ENCODE results near the gene PLD2.

The PLD2 gene

GRCh38 chr17:4808378-4808767, 1.4 kb downstream of the PLD2 start:
- TF ChIP-seq CTCF (IDR thresholded peaks at IDR 0.05) = no peak
- no peak overlapping the region for H3K27ac ChIP-seq

GRCh38 chr17:4810696-4811290, 3.8 kb downstream of the PLD2 start:
- TF ChIP-seq ZFX (IDR thresholded peaks at IDR 0.05; ENCODE audit: borderline replicate concordance) = no peak
- TF ChIP-seq CTCF (IDR thresholded peaks at IDR 0.05) = no peak

GRCh38 chr17:4811471-4811870, 4.5 kb downstream of the PLD2 start:
- TF ChIP-seq ZFX (IDR thresholded peaks at IDR 0.05; ENCODE audit: borderline replicate concordance) (no peak), CTCF (IDR thresholded peaks at IDR 0.05) (no peak)

More at GRCh38 chr17:4810696-4811290, 3.8 kb downstream of the PLD2 start:
- H3K27ac ChIP-seq = no peak overlapping the region

GRCh38 chr17:4812690-4813089, 5.7 kb downstream of the PLD2 start:
- TF ChIP-seq ZFX (IDR thresholded peaks at IDR 0.05; ENCODE audit: borderline replicate concordance) (no peak), CTCF (IDR thresholded peaks at IDR 0.05) (no peak)
- no peak overlapping the region for H3K27ac ChIP-seq

More at GRCh38 chr17:4811471-4811870, 4.5 kb downstream of the PLD2 start:
- H3K27ac ChIP-seq = no peak overlapping the region

GRCh38 chr17:4815043-4815675, 8.2 kb downstream of the PLD2 start:
- no peak overlapping the region for H3K27ac ChIP-seq
- TF ChIP-seq CTCF (IDR thresholded peaks at IDR 0.05) = no peak
- no peak for TF ChIP-seq ZFX (IDR thresholded peaks at IDR 0.05; ENCODE audit: borderline replicate concordance)

- TF ChIP-seq CTCF (IDR thresholded peaks at IDR 0.05) = no peak
- TF ChIP-seq ZFX (IDR thresholded peaks at IDR 0.05; ENCODE audit: borderline replicate concordance) = no peak
- H3K27ac ChIP-seq = no peak overlapping the region
These were observed 9.9 kb downstream of the PLD2 start for GRCh38 chr17:4816826-4817225.

- no peak overlapping the region for H3K27ac ChIP-seq
- TF ChIP-seq CTCF (IDR thresholded peaks at IDR 0.05) (no peak), ZFX (IDR thresholded peaks at IDR 0.05; ENCODE audit: borderline replicate concordance) (no peak)
These were observed 11.3 kb downstream of the PLD2 start for GRCh38 chr17:4818276-4818675.

Data from 22Rv1 (cell line).